ENCODE results near the gene TBX5.

TBX5 gene

DNA sequence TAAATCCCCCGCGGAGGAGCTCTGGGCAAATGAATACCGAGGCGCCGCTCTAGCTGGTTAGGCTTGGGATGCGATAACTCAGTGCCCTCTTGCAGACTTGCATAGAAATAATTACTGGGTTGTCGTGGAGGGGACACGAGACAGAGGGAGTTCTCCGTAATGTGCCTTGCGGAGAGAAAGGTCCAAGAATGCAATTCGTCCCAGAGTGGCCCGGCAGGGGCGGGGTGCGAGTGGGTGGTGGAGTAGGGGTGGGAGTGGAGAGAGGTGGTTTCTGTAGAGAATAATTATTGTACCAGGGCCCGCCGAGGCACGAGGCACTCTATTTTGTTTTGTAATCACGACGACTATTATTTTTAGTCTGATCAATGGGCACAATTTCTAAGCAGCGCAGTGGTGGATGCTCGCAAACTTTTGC, 2.5 kb upstream of the TBX5 start:
- TF ChIP-seq CTCF (IDR thresholded peaks at IDR 0.05; ENCODE audit: extremely low read depth, missing control alignments) = no peak
- no peak for DNase-seq (ENCODE audit: low spot score)

DNA sequence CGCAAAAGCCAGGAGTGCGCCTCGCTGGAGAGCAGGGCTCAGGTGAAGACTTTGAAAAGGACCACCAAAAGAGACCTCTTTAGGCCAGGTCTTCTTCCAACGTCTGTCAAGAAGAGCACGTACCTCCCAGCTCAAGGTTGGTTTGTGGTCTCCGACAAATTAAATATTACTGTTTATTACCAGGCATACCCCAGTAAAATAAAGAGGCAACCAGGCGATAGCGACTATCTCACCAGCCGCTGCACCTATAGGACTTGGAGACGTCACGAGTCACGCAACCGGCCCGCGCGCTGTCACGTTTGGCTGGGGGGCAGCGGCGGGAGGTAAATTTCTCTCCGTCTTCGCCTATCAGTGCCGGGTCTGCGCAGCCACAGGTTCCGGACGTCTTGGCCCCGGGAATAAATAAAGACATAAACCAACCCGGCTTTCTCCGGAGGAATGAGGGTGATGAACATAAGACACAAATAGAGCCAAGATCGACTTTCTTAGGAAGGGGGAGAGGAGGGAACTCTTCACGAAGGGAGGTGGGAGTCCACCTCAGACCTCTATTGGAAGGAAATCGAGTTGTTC, 2.0 kb upstream of the TBX5 start:
- DNase-seq (ENCODE audit: low spot score) = no peak
- no peak for TF ChIP-seq CTCF (IDR thresholded peaks at IDR 0.05; ENCODE audit: extremely low read depth, missing control alignments)

DNA sequence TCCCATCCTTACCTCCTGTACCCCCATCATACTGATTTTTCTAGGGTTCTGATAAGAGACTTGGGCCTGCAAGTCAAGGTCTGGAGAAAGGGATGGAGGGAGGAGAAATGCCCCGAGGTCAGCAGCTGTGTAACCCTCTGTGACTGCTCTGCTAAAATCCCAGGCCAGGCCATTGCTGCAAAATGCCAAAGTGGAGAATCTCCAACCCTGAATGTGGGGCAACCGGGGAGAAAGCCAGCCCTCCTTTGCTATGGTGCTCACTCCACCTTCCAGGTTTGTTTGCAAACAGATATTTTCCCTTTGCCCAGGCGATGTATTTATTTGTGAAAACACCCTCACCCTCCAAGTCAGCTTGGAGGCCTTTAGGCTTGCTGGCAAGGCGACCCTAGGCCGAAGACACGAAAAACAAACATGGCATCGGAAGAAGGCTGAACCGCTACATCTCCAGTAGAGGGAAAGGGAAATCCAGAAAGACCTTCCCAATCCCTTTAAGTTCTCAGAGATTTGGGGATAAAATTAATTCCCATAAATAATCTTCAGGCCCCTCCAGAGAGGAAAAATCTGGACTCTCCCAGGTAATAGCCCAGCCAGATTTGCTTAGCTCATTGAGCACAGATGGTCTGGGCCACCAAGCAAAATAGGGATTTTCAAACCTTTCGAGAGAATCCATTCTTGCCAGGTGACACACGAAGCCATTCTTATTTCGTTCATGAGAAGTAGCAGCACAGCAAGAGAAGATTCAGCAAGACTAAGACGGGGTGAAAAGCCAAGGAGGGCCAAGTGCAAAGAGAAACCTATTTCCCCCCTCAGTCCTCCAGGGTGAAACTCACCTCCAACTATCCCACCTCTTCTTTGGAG, 1.3 kb upstream of the TBX5 start:
- DNase-seq (ENCODE audit: low spot score) = peak; percentile 23
- no peak for TF ChIP-seq CTCF (IDR thresholded peaks at IDR 0.05; ENCODE audit: extremely low read depth, missing control alignments)

DNA sequence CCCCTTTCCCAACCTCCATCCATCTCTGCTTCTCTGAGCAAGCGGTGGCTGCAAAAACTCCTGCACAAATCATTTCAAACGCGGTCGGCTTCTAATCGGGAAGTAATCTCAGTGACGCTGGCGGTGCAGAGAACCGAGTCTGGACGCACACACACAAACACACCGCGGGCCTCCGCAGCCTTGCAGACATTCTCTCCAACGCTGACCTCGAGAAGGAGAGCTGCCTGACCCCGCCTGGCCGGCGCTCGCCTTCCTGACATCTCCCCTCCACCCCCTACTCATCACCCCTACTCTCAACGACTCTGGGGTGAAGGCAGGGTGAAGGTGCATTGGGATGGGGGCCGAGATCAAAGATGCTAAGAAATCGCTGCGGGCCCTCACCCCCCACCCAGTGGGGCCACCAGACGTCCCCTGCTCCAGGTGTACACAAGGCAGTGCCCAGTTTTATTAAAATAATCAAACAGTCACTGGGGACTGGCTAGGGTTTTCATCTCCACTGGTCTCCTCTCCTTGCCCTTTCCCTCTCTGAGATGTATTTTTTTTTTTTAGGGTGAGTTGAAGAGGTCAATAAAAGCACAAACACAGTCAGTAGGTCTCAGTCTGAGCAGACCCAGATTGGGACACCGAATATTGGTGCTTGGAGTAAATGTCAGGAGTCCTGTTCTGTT, 506 bp upstream of the TBX5 start:
- DNase-seq (ENCODE audit: low spot score) = peak; percentile 25
- TF ChIP-seq CTCF (IDR thresholded peaks at IDR 0.05; ENCODE audit: extremely low read depth, missing control alignments) = no peak

DNA sequence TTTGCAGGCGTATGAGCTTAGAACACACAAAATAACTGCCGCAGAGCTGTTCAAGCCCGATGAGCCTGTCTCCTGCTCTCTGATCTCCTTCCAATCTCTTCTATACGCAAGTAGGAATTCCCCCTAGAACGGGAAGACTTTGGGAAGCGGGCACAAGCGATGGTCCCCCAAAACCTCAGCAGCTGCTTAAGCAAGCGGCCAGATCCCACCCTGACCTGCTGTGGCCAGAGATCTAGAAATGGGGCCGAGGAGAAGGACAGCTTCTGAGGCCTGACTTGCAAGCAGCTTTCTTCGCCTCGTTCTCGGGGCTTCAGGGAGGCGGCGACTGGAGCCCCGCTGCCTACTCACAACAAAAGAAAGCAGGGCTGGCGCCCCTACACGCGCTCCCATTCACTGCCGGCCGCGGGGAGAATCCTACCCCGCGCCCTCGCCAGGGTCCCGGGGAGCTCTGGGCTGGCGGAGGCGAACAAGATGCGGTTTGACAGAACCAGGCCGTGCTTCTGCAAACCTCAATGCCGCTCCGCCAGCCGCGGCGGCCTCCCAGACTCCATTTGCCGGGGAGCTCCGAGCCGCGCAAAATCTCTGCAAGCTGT, 922 bp downstream of the TBX5 start:
- DNase-seq (ENCODE audit: low spot score) = no peak
- no peak for TF ChIP-seq CTCF (IDR thresholded peaks at IDR 0.05; ENCODE audit: extremely low read depth, missing control alignments)

- peak; percentile 20 for DNase-seq (ENCODE audit: low spot score)
- no peak for TF ChIP-seq CTCF (IDR thresholded peaks at IDR 0.05; ENCODE audit: extremely low read depth, missing control alignments)
These were observed 1.6 kb downstream of the TBX5 start for GRCh38 chr12:114404083-114404925.

Measured in GM20000 (cell line).